ENCODE measurements around the gene RNF114.

- no peak for TF ChIP-seq CTCF (conservative IDR thresholded peaks at IDR 0.05)
- TF ChIP-seq ZFX (IDR thresholded peaks at IDR 0.05), result no peak
These were observed 30.0 kb upstream of the RNF114 start for GRCh38 chr20:49906101-49906604.

Data from C4-2B (cell line).